Cerebellar nuclear complex (tissue), 1 donor: Measurements from ENCODE around the gene PLA2R1.

Experiments
- DNase-seq, 2 experiments: peaks; one replicate each; lab custom pipeline; 2025; lab: John Stamatoyannopoulos, UW

PLA2R1 gene

DNA sequence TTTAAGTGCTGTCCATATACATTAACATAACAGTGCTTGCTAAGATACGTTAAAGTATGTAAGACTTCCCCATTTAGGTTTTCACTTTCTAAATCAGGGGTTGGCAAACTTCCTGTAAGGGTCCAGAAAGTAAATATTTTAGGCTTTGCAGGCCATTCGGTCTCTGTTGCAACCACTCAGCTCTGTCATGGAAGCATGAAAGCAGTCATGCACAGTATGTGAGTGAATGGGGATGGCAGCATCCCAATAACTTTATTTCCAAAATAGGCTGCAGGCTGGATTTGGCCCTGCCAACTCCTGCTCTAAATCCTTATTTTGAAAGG, 128.7 kb downstream of the PLA2R1 start:
- DNase-seq = no peak

DNA sequence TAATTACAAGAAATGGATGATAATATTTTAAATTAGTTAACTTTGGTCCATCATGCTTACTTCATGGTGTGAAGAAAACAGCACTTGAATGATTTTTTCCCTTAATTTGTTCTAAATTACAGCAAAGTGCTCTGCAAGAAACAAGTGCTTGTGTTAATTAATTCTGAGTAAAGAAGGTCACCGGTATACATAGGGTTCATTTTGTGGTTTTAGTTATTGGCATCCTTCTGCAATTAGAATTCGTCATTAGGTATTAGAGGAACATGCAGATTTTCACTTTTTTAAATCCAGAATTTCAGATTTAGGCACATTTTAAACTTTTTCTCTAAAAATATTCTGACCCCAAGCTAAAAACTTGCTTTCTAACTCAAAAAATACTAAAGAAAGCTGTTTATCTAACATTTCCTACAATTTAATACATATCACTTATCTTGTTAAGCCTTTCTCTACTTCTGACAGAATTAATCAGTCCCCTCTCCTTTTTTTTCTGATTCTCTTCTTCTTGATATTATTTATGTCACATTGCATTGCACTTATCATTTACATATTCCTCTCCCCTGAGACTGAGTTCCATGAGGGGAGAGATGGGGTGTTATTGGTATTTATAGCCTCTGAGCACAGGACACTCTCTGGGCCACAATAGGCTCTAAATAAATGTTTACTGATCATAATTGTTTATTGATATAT, 129.2 kb downstream of the PLA2R1 start:
- DNase-seq = no peak

DNA sequence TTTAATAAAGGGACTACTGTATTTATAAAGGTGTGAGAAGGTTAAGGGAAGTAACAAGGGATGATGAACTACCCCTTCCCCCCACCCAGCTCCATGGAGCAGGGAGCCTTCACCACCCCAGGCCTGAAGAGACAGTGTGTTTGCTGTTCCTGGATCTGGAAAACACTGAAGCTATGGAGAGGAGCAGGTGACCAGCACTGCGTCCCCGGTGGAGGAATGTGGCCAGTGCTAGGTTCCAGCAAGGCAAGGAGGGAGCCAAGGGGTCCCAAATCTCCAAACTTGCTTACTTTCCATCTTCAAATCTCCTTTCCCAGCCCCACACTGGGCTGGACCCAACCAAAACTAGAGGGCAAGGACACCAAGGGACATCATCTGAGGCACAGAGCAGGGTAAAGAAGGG, 135.7 kb downstream of the PLA2R1 start:
- DNase-seq = no peak

DNA sequence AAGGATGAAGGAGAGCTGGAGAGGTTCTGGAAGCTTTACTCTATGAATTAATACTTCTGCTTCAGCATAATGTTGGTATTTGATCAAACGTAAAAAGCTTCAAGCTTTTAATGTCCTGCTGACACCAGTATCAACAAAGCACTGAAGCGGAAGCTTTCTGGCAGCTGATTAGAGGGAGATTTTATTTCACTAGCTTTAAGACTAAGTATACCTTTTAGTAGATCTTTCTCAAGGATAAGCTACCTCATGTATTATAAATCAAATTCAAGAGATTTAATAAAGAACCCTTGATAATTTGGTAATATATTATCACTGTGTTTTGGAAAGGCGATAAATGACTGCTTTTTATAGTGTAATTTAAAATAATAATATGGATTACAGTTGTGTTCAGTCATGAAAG, 136.4 kb downstream of the PLA2R1 start:
- no peak for DNase-seq

DNA sequence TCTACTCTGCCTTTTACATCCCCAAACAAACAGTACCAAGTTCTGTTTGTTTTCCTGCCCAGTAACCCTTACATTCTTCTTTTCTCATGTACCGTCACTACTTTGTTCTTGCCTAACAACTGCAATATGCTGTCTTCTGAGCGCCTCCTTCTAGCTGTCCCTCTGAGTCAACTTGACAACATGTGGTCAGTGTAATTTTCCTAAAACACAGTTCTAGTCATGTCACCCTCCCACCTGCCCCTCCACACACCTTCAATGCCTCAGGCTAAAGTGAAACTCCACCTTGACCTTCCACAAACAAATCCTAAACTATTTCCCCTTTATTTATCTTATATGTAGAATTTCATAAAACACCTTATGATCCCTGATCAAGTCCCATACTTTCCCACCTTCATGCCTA, 139.9 kb downstream of the PLA2R1 start:
- no peak for DNase-seq

DNA sequence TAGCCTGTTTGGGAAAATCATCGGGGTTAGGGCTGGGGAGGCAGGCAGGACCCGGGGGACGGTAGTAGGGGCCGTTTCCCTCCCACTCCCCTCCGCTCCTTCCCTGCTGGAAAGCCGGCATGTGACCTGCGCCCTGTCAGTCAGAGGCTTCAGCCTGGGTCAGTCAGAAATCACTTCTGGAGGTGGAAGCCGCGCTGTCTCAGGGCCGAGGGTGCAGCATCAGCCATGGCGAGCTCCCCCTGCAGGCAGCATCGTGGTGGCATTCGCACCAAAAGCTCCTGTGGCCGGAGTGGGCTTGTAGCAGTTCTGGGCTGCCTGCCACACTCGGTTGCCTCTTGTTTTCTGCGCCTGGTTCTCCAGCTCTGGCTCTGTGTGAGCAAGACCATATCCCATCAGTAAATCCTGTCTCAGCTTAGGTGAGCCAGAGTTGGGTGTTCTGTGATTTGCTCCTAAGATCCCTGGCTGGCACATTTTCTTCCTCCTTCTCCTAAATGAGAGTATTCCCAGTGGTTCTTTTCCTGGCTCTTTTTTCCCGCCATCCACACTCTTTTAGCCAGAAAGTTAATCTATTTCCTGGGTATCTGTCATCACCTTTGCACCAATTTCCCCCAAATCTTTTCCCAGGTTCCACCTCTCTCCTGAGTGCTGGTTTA, 140.5 kb downstream of the PLA2R1 start:
- DNase-seq = no peak

DNA sequence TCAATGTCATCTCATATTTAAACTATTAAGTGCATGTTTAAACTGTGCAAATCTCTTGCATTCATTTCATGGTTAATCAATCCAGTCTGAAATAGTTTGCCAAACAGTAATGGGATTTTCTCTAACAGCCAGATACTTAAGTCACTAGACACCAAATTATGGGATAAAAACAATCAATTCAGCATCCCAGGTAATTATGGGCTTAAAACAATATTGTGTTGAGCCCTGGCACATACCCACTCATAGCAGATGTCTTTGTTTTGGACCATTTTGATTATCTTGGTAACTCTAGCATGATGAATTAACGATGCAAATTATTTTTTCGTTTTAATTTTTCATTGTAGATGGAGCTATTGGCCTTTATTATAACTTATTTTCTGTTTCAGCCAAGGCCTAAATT, 145.9 kb downstream of the PLA2R1 start:
- DNase-seq = no peak

DNA sequence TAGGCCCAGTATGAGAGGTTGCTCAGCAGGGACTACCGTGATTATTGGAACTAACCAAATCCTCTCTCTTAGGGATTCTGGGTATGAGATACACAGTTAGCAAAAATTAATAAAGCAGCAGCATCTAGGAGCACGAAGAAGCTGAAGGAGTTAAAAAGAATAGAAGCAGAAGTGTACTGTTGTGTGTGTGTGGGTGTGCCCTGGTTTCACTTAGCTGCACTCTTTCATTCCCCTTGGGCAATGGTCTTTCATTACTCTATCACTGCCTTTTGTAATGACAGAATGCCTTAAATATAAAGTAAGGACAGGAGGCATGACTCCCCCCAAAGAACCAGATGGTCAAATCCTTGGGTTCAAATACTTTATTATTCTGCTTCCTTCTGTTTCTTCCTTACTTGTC, 148.5 kb downstream of the PLA2R1 start:
- no peak for DNase-seq

DNA sequence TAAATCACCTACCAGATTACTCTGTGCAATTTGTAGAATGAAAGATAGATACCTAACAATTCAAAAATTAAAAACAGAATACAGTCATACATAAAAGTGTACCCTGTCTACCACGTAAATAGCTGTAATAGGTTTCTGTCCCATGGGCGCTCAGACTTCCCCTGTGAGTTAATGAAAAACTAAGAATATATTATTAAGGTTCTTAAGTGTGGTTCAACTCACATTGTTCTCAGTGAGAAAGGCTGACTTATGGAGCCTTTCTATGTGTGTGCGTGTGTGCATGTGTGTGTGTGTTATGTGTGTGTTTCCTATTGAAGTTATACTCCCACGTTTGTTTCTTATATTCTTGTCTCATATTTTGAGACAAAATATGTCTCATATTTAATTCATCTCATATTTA, 149.8 kb downstream of the PLA2R1 start:
- no peak for DNase-seq

DNA sequence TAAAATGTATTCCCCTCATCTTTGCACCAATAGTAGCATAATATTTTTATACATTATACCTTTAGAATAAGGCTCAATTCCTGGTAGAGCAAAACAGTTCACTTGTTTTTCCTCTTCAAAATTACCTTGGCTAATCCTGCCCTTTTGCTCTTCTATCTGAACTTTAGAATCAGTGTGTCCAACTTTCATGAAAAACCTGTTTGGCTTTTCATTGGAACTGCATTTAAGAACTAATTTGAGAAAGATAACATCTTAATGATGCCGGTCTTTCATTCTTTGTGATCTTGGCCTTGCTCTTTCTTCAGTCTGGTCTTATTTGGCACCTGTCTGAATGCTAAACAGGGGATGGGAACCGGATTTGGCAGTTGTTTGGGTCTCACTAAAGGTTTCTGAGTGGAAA, 151.5 kb downstream of the PLA2R1 start:
- DNase-seq = no peak

DNA sequence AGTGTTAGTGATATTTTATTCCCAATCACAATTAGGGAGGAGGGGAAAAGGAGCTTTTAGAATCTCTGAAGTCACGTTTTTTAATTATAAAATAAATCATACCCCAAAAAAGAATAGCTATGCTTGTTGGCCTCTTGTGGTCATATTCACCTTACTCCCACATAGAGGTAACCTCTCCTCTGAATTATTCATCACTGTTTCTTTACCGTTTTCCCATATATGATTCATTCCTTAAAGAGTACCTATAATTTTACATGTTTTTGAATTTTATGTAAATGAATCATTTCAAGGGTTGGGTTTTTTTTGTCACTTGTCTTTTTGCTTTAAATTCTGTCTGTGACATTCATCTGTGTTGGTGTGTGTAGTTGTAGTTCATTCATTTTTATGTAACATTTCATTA, 153.8 kb downstream of the PLA2R1 start:
- DNase-seq = no peak

DNA sequence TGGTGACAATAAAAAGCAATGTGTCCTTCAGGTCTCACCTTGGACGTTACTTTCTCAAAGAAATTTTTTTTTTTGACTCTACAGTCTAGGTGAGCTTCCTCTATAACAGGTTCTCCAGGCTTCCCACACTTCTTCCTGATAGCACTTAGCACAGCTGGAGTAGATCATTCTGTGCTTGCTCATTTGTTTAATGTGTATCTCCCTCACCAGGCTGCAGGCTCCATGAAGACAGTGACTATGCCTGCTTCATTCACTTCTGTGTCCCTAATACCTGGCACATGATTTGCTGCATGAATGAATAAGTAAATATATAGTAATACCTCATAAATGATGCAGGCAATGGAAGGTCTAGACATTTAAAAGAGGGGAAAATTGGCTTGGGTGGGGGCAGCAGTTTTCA, 154.5 kb downstream of the PLA2R1 start:
- DNase-seq = no peak

DNA sequence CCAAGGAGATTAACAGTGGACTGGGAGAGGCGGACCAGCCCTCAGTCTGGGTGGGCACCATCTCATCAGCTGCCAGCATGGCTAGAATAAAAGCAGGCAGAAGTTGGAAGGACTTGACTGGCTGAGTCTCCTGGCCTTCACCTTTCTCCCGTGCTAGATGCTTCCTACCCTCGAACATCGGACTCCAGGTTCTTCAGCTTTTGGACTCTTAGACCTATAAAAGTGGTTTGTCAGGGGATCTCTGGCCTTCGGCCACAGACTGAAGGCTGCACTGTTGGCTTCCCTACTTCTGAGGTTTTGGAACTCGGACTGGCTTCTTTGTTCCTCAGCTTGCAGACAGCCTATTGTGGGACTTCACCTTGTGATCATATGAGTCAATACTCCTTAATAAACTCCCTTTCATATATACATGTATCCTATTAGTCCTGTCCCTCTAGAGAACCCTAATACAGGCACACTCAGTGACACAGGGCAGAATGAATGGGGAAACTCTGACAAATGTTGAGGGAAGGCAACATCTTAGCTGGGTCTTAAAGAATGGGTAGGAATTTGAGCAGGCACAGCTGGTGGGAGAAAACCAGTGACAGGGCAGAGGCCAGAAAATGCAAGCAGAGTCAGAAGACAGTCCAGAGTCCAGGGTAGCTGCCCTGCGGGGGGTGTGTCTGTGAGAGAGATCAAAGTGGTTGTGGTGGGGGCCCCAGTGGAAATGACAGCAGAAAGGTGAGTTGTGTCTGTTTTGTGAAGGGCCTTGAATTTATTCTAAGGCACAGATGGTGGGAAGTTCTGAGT, 156.3 kb downstream of the PLA2R1 start:
- DNase-seq = no peak

DNA sequence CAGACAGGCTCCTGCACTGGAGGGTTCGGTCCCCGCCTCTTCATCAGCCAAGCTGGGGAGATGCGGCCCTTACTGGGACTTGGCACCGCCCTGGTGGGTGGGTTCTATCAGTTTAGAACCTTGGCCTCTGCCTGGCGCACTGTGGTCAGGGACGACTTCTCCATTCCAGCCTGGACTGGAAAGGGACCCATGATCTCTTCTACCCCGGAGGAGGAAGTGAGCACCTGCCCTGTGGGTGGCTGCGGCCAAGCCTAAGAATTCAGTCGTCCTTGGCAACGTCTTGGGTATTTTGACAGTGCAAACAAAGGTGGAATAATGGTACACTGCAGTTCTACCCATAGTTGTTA, 157.5 kb downstream of the PLA2R1 start:
- no peak for DNase-seq

DNA sequence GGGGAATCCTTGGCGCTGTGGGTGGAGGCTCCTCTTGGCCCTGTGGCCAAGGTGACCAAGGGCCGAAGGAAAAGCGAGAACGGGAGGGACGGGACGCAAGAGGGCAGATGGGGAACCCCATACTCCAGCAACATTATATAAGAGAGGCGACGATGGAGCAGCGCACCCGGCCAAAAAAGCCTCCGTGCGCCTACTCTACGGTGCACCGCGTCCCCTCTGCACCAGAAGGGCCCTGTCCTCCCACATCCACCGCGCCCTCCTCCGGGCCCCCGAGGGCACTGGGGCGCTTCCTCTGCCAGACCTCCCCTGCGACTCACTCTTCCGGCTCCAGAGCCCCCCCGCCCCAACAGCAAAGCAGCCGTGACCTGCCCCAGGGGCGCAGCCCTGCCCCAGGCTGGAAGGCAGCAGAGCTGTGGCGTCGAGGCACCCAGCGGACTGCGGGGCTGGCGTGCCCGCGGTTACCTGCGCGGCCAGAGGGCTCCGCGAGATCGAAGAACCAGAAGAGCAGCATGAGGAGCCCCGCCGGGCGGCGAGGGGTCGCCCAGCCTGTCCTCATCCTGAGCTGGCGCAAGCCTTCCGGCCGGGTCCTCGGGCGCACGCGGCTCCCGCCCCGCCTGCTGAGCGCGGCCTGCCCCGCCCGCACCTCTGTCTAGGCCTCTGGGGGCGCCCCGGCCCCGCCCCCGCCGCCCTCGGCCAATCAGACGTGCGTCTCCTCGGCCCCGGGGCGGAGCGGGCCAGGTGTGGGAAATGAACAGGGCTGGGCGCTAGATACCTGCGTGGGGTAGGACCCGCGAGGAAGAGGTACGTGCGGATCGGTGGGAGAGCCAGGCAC, 158.1 kb downstream of the PLA2R1 start, which contains the start of gene LY75:
TSS of gene LY75 (minus strand) at position 630 of the 832 bp plus-strand sequence.
- DNase-seq = no peak

DNA sequence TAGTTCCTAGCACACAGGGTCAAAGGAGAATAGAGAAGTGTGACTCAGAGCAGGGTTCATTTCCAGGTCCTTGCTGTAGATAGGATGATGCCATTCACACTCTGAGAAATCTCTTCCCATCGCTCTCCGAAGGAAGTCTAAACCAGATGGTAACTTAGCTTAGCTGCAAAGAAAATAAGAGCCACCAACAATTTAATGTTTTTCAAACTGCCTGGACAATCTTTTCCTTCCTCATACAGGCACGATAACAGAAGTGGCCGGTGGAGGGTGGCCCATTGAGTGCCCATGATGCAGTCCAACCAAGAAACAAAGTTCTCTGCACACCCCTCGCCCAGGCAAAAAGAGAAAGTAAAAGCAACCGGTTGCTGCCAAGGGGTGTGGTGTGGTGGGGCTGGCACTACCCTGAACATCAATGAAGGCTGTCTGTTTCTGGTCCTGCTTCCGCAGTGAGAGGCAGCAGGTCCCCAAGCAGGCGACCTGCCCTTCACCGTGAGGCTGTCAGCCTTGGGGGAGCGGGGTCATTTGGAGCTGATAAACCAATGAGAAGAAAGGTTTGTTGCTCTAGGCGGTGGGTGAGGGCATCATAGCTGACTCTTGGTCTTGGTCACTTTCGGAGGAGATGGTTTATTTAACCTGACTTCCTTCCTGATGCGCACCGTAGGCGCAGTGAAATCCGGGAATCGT, 158.8 kb downstream of the PLA2R1 start:
- DNase-seq = no peak

DNA sequence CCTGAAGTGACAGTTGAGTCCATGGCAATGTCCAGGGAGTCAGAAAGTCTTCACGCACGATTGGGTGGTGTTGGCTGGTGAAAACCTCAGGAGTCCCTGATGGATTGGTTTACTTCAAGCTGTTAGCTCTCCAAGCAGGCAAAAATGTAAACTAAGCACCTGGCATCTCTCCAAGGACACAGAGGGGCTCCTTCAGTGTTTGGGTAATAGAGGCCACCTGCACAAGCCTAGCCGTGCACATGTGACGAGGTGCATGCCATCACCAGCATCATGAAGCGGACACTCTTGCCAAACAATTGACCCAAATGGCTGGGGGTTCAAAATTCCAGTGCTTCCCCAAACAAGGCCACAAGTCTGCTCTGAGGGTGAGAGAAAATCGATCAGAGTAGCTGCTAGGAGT, 159.7 kb downstream of the PLA2R1 start:
- no peak for DNase-seq

DNA sequence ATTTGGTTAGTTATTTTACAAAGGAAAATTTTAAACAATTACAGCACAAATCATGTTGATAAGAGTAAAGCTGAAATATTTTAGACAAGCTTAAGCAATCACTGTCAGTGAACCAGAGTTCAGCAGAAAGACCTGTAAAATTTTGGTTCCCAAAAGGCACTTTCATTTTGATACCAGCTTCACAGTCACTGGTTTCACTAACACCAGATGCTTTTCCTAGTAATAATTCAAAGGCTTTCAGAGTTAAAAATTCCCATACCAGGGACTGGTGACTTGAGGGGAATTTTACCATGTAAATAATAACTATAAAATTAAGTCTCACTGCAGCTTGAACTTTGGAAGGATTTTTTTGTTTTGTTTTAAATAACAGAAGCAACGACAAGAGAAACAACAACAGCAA, 162.1 kb downstream of the PLA2R1 start:
- DNase-seq = no peak

DNA sequence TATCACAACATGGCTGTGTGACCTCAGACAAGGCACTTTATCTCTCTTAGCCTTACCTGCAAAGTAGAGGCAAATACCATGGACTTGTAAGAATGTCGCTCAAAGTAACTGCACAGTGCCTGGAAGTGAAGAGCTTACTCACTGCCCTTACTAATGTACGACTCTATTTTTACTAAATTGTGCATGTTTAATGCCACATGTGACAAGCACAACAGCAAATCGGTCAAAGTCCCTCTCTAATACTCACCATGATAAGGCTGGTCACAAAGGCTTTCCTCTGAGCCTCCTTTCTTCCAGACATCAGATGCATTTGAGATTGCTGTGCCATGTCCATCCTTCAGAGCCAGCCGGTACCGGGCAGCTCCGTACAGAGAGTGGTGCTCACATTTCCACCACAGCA, 164.0 kb downstream of the PLA2R1 start:
- DNase-seq = no peak

DNA sequence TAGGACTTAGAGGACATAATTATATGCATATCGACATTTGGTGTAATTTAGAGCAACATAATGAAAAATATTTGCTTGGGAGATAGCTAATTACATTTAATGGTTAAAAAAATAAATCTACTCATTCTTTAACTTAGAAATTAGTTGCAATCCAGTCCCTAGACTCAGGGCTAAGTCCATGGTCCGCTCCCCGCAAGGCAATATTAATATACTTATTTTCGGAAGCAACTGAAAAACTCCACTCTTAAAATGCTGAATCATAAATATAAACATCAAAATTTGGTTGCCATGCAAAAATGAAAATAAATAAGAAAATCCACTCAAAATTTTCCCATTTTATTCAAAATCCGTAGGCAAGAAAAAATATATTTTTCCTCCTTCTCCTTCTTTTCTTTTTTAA, 164.7 kb downstream of the PLA2R1 start:
- no peak for DNase-seq

DNA sequence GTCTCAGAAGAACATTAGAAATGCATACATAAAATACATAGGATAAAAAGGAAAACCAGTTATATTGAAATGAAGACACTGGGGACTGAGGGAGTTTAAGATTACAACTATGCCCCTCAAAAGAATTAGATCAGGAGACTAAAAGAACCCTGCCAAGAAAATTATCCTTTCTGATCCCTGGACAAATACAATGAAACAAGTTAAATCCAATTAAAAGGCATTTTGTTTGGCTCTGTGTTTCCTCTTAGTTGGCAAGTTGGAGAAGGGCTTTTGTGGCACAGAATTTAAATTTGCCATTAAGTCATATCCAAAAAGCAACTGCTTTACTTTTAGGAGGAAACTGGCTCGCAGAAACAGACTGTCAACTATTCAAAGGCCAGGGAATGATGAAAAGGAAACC, 165.3 kb downstream of the PLA2R1 start:
- DNase-seq = no peak
